Measurements from ENCODE around the gene MDFI. TPM values are rescaled to one million over a fixed set of nuclear protein-coding genes. Genes with fewer than 3 reads are reported as not detected.
A peak's percentile ranks its signal among the peaks of the same experiment; 100 is the strongest.

MDFI gene
- total RNA-seq, 2 experiments from 2014 or later = not detected

DNA sequence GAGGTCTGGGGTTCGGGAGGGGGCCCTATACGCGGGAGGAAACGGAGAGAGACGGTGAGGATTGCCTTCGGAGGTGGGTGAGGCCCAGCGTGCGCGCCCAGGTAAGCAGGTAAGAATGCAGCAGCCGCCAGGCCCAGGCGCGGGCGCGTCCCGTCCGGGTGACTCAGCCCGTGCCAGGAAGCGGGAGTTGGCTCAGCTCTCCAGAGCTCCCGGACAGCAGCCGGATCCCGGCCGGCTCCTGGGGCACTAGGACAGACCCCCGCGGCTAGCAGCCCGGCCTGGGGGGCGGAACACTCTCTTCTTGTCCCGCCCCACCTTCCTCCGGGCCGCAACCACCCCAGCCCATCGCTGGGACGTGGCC lies 1.5 kb upstream of the MDFI start:
- Mint-ChIP-seq H3K4me1 (ENCODE audit: low read depth) (peaks cover 13% of the 10 kb centered on the region), H3K36me3 (ENCODE audit: low read depth) (no peaks in the 10 kb centered on the region), H3K9me3 (no peaks in the 10 kb centered on the region), H3K4me3 (no peak overlapping the region), H3K27me3 (peaks cover 67% of the 10 kb centered on the region), H3K27ac (no peak overlapping the region)
- ChIA-PET POLR2A (no interaction called here), CTCF (no interaction called here)
- Histone ChIP-seq H3K36me3 (ENCODE audit: insufficient read depth, low read length) (no peaks in the 10 kb centered on the region), H3K27me3 (ENCODE audit: control insufficient read depth in 1 of 2, insufficient read depth in 2 of 2, low read length in 2 of 2) (peaks cover 23 to 67% of the 10 kb centered on the region in 2 experiments), H3K9me3 (ENCODE audit: control insufficient read depth in 1 of 2, insufficient read depth in 1 of 2, low read length in 2 of 2) (peaks cover 0 to 10% of the 10 kb centered on the region in 2 experiments), H3K4me3 (ENCODE audit: low read length) (no peak overlapping the region), H3K27ac (ENCODE audit: low read depth in 1 of 2, low read length in 2 of 2) (no peak overlapping the region), H3K4me1 (ENCODE audit: insufficient read depth, low read length) (peaks cover 15% of the 10 kb centered on the region)
- intact Hi-C loops (cut with DNase I, micrococcal nuclease) = no loop called here
- ATAC-seq (ENCODE audit: poor library complexity) (no peak), DNase-seq (no peak)
- TF ChIP-seq, protein P1, sequence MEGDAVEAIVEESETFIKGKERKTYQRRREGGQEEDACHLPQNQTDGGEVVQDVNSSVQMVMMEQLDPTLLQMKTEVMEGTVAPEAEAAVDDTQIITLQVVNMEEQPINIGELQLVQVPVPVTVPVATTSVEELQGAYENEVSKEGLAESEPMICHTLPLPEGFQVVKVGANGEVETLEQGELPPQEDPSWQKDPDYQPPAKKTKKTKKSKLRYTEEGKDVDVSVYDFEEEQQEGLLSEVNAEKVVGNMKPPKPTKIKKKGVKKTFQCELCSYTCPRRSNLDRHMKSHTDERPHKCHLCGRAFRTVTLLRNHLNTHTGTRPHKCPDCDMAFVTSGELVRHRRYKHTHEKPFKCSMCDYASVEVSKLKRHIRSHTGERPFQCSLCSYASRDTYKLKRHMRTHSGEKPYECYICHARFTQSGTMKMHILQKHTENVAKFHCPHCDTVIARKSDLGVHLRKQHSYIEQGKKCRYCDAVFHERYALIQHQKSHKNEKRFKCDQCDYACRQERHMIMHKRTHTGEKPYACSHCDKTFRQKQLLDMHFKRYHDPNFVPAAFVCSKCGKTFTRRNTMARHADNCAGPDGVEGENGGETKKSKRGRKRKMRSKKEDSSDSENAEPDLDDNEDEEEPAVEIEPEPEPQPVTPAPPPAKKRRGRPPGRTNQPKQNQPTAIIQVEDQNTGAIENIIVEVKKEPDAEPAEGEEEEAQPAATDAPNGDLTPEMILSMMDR (IDR thresholded peaks at IDR 0.05) = no peak

DNA sequence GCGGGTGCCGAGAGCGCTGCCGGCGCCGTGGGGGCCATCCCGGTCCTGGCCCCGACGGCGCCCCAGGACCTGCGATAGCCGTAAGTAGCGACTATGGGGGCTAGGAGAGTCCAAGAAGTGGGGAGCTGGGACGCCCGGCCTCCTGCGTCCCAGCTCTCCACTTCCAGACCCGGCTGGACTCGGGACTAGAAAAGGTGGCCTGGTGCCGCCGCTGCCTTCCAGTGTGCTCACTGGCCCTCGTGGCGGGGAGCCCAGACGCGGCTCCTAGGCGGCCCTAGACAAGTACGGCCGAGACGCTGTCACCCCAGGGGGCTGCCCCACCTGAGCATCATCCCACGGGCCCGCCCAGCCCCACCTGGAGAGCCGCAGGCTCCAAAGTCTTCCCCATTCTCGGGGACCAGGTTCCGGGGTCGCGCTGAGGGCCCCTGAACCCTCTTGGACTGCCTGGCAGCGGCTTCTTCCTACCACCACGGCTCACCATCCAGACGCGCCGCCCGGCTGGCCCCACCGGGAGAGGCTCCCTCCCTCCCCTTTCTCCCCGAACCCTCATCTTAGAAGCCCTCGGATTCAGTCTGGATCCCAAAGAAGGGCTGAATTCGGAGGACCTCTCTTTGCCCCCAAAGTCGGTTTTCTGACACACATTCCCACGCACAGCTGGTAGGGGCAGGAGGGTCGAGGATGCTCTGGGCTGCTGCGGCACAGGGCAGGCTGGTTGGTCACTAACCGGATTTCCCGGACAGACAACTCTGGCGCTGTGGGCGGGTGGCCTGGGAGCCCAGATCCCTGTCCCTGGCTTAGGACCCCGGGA lies 870 bp upstream of the MDFI start:
- Histone ChIP-seq H3K27me3 (ENCODE audit: control insufficient read depth in 1 of 2, insufficient read depth in 2 of 2, low read length in 2 of 2) (peaks cover 22 to 67% of the 10 kb centered on the region in 2 experiments), H3K4me3 (ENCODE audit: low read length) (no peak overlapping the region), H3K27ac (ENCODE audit: low read depth in 1 of 2, low read length in 2 of 2) (no peak overlapping the region), H3K9me3 (ENCODE audit: control insufficient read depth in 1 of 2, insufficient read depth in 1 of 2, low read length in 2 of 2) (peaks cover 0 to 10% of the 10 kb centered on the region in 2 experiments), H3K36me3 (ENCODE audit: insufficient read depth, low read length) (no peaks in the 10 kb centered on the region), H3K4me1 (ENCODE audit: insufficient read depth, low read length) (peaks cover 15% of the 10 kb centered on the region)
- H3K4me3 Mint-ChIP-seq = peak overlapping the region; percentile 71
- POLR2A ChIA-PET = no interaction called here
- H3K9me3 Mint-ChIP-seq = no peaks in the 10 kb centered on the region
- peaks cover 13% of the 10 kb centered on the region for H3K4me1 Mint-ChIP-seq (ENCODE audit: low read depth)
- H3K27ac Mint-ChIP-seq = no peak overlapping the region
- CTCF ChIA-PET = no interaction called here
- TF ChIP-seq, protein P1 (IDR thresholded peaks at IDR 0.05) = no peak
- DNase-seq = no peak
- H3K27me3 Mint-ChIP-seq = peaks cover 67% of the 10 kb centered on the region
- ATAC-seq (ENCODE audit: poor library complexity) = no peak
- H3K36me3 Mint-ChIP-seq (ENCODE audit: low read depth) = no peaks in the 10 kb centered on the region
- intact Hi-C loops (cut with DNase I, micrococcal nuclease) = no loop called here

DNA sequence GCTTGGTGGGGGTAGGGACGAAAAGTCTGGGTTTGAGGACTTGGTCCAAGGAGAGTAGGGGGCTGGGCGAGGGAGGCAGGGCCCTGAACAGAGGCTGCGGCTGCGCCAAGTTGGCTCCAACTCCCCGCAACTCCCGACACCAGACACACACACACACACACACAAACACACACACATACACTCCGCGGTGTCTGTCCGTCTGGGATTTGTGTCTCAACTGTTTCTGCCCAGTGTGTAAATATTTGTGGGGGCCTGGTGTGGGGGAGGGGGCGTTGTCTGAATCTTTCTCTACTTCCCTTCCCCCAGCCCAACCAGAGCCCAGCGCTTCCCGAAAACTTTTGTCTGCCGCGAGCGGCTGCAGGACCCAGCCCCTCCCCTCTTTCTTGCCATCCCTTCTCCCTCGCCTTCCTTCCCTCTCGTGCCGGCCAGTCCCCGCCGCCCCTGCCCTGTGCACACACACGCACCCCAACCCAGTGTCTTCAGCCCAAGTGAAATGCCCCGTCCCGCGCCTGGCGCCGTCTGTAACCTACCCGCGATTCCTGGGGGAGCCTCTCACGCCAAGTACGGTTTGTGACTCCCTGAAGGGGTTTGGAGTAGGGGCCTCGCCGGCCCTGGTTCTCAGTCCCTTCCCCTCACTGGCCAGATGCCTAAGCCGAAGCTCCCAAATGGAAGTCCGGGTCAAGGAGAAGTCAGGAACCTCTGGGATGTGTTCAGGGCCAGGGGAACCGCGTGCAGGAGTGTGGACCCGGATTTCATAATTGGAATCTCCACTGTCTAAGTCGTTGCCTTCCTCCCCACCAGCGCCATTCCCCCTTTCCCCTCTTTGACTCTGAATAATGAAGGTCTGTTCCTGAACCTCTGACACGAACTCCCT lies 904 bp downstream of the MDFI start:
- H3K27ac ChIP-seq (ENCODE audit: low read depth in 1 of 2, low read length in 2 of 2) = no peak overlapping the region
- TF ChIP-seq, protein P1 (IDR thresholded peaks at IDR 0.05) = no peak
- peaks cover 15% of the 10 kb centered on the region for H3K4me1 ChIP-seq (ENCODE audit: insufficient read depth, low read length)
- H3K36me3 ChIP-seq (ENCODE audit: insufficient read depth, low read length) = no peaks in the 10 kb centered on the region
- no peak overlapping the region for H3K4me3 ChIP-seq (ENCODE audit: low read length)
- H3K4me3 Mint-ChIP-seq = peak overlapping the region; percentile 51
- peaks cover 0 to 10% of the 10 kb centered on the region in 2 experiments for H3K9me3 ChIP-seq (ENCODE audit: control insufficient read depth in 1 of 2, insufficient read depth in 1 of 2, low read length in 2 of 2)
- H3K36me3 Mint-ChIP-seq (ENCODE audit: low read depth) = no peaks in the 10 kb centered on the region
- intact Hi-C loops (cut with DNase I, micrococcal nuclease) = no loop called here
- H3K27ac Mint-ChIP-seq = no peak overlapping the region
- CTCF ChIA-PET = no interaction called here
- ATAC-seq (ENCODE audit: poor library complexity) (no peak), DNase-seq (no peak)
- peaks cover 13% of the 10 kb centered on the region for H3K4me1 Mint-ChIP-seq (ENCODE audit: low read depth)
- peaks cover 64% of the 10 kb centered on the region for H3K27me3 Mint-ChIP-seq
- no peaks in the 10 kb centered on the region for H3K9me3 Mint-ChIP-seq
- H3K27me3 ChIP-seq (ENCODE audit: control insufficient read depth in 1 of 2, insufficient read depth in 2 of 2, low read length in 2 of 2) = peaks cover 22 to 59% of the 10 kb centered on the region in 2 experiments
- POLR2A ChIA-PET = no interaction called here

Measured in CD4-positive, alpha-beta T cell (primary cell).